ENCODE measurements around the gene GFM1. TPM values are rescaled to one million over a fixed set of nuclear protein-coding genes. Genes with fewer than 3 reads are reported as not detected.

Gene GFM1
- total RNA-seq, 1 donor from 2014 or later: 37.2 TPM

- no peak for TF ChIP-seq CTCF (IDR thresholded peaks at IDR 0.05; ENCODE audit: unreplicated experiment)
- no peaks in the 10 kb centered on the region for H3K9me3 Mint-ChIP-seq
- H3K27ac Mint-ChIP-seq: peak overlapping the region; percentile 36
- no peak for DNase-seq (ENCODE audit: low spot score in 2 of 2, unreplicated experiment in 2 of 2)
- no peaks in the 10 kb centered on the region for H3K27me3 Mint-ChIP-seq (ENCODE audit: low read depth)
- no peak overlapping the region for H3K4me3 Mint-ChIP-seq
- H3K36me3 Mint-ChIP-seq: peaks cover 48% of the 10 kb centered on the region
- peaks cover 7% of the 10 kb centered on the region for H3K4me1 Mint-ChIP-seq
Measured at GRCh38 chr3:158702815-158703481, 58.6 kb downstream of the GFM1 start.

GRCh38 chr3:158703566-158703965 is 59.2 kb downstream of the GFM1 start:
- DNase-seq (ENCODE audit: low spot score in 2 of 2, unreplicated experiment in 2 of 2): no peak
- Mint-ChIP-seq H3K9me3 (no peaks in the 10 kb centered on the region), H3K27ac (peak overlapping the region; percentile 36), H3K27me3 (ENCODE audit: low read depth) (no peaks in the 10 kb centered on the region), H3K4me3 (no peak overlapping the region), H3K4me1 (peaks cover 7% of the 10 kb centered on the region), H3K36me3 (peaks cover 52% of the 10 kb centered on the region)
- no peak for TF ChIP-seq CTCF (IDR thresholded peaks at IDR 0.05; ENCODE audit: unreplicated experiment)

GRCh38 chr3:158709666-158710083 is 65.3 kb downstream of the GFM1 start:
- H3K4me3 Mint-ChIP-seq: no peak overlapping the region
- no peak for DNase-seq (ENCODE audit: low spot score in 2 of 2, unreplicated experiment in 2 of 2)
- no peak overlapping the region for H3K27ac Mint-ChIP-seq
- H3K27me3 Mint-ChIP-seq (ENCODE audit: low read depth): no peaks in the 10 kb centered on the region
- no peak for TF ChIP-seq CTCF (IDR thresholded peaks at IDR 0.05; ENCODE audit: unreplicated experiment)
- peaks cover 5% of the 10 kb centered on the region for H3K4me1 Mint-ChIP-seq
- peaks cover 64% of the 10 kb centered on the region for H3K36me3 Mint-ChIP-seq
- no peaks in the 10 kb centered on the region for H3K9me3 Mint-ChIP-seq

- no peak for DNase-seq (ENCODE audit: low spot score in 2 of 2, unreplicated experiment in 2 of 2)
- Mint-ChIP-seq H3K9me3 (no peaks in the 10 kb centered on the region), H3K27ac (no peak overlapping the region), H3K36me3 (peaks cover 59% of the 10 kb centered on the region), H3K4me1 (peaks cover 5% of the 10 kb centered on the region), H3K27me3 (ENCODE audit: low read depth) (no peaks in the 10 kb centered on the region), H3K4me3 (no peak overlapping the region)
- TF ChIP-seq CTCF (IDR thresholded peaks at IDR 0.05; ENCODE audit: unreplicated experiment): no peak
Measured at GRCh38 chr3:158710601-158711000, 66.3 kb downstream of the GFM1 start.

- Mint-ChIP-seq H3K4me3 (no peak overlapping the region), H3K27me3 (ENCODE audit: low read depth) (no peaks in the 10 kb centered on the region), H3K36me3 (peaks cover 52% of the 10 kb centered on the region), H3K4me1 (peaks cover 6% of the 10 kb centered on the region), H3K9me3 (no peaks in the 10 kb centered on the region), H3K27ac (peak overlapping the region; percentile 47)
- no peak for DNase-seq (ENCODE audit: low spot score in 2 of 2, unreplicated experiment in 2 of 2)
- no peak for TF ChIP-seq CTCF (IDR thresholded peaks at IDR 0.05; ENCODE audit: unreplicated experiment)
Measured at GRCh38 chr3:158711886-158712285, 67.6 kb downstream of the GFM1 start.
